ENCODE data around the gene MTERF1.
"Not testable (repeated sequence)": the region's sequence is repeated elsewhere in the genome, so short reads cannot be mapped to it uniquely, and the experiment has no call there.

The MTERF1 gene

GRCh38 chr7:91898240-91898992, 17.9 kb upstream of the MTERF1 start:
- Histone ChIP-seq H3K9me3 (ENCODE audit: insufficient read depth, low read depth, low read length) (no peaks in the 10 kb centered on the region), H3K4me2 (ENCODE audit: low read depth, low read length, poor library complexity, severe bottlenecking) (no peak overlapping the region), H2AFZ (ENCODE audit: low read length) (no peak overlapping the region), H3K4me1 (ENCODE audit: insufficient read depth, low read length, poor library complexity, severe bottlenecking) (no peaks in the 10 kb centered on the region), H3K9ac (ENCODE audit: low read depth, low read length, poor library complexity, severe bottlenecking) (no peak overlapping the region), H3K27me3 (ENCODE audit: insufficient read depth, low read length, poor library complexity, severe bottlenecking) (no peaks in the 10 kb centered on the region), H3F3A (ENCODE audit: low read depth) (no peaks in the 10 kb centered on the region), H3K79me2 (ENCODE audit: insufficient read depth, low read length) (no peaks in the 10 kb centered on the region), H3K9me2 (replicated peaks; ENCODE audit: low read depth, low read length) (no peaks in the 10 kb centered on the region), H4K20me1 (ENCODE audit: insufficient read depth, low read length, poor library complexity, severe bottlenecking) (no peaks in the 10 kb centered on the region), H3K4me3 (ENCODE audit: low read length, poor library complexity, severe bottlenecking) (no peak overlapping the region), H3K36me3 (ENCODE audit: insufficient read depth, low read length) (no peaks in the 10 kb centered on the region)
- TF ChIP-seq EZH2phosphoT487 (IDR thresholded peaks at IDR 0.05; ENCODE audit: borderline replicate concordance) (no peak), CTCF (conservative IDR thresholded peaks at IDR 0.05; ENCODE audit: low read length) (no peak)

DNA sequence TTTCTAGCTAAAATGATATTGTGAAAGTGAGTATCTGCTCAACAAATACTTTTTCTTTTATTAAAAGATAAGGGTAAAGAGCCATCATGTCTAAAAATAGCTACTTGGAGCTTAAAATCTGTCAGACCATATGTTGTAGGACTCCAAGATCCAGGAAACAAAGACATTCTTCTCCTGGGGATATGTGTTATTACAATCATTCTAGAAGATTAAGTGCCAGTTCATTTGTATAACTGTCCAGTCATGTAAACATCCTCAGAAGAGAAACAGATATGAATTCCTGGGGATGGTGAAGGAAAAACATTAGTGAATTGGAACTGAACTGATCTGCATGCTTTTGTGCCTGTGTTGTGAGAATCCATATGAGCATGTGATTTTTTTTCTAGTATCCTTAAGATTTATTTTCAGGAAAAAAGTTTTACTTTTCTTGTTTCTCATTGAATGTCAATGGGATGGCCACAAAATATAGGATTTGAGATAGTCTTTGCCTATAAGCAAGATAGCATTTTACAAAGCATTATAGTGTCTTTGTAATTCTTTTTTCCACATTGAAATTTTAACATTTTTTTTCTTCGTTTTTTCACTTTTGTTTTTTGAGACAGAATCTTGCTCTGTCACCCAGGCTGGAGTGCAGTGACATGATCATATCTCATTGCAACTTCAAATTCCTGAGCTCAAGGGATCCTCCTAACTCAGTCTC, 14.4 kb upstream of the MTERF1 start:
- Histone ChIP-seq H3K27me3 (ENCODE audit: insufficient read depth, low read length, poor library complexity, severe bottlenecking) (no peaks in the 10 kb centered on the region), H3K4me2 (ENCODE audit: low read depth, low read length, poor library complexity, severe bottlenecking) (no peak overlapping the region), H3K4me3 (ENCODE audit: low read length, poor library complexity, severe bottlenecking) (no peak overlapping the region), H2AFZ (ENCODE audit: low read length) (no peak overlapping the region), H3K9ac (ENCODE audit: low read depth, low read length, poor library complexity, severe bottlenecking) (no peak overlapping the region), H3K9me2 (replicated peaks; ENCODE audit: low read depth, low read length) (no peaks in the 10 kb centered on the region), H3K36me3 (ENCODE audit: insufficient read depth, low read length) (no peaks in the 10 kb centered on the region), H3F3A (ENCODE audit: low read depth) (no peaks in the 10 kb centered on the region), H3K4me1 (ENCODE audit: insufficient read depth, low read length, poor library complexity, severe bottlenecking) (no peaks in the 10 kb centered on the region), H4K20me1 (ENCODE audit: insufficient read depth, low read length, poor library complexity, severe bottlenecking) (no peaks in the 10 kb centered on the region), H3K79me2 (ENCODE audit: insufficient read depth, low read length) (no peaks in the 10 kb centered on the region), H3K9me3 (ENCODE audit: insufficient read depth, low read depth, low read length) (no peaks in the 10 kb centered on the region)
- TF ChIP-seq CTCF (conservative IDR thresholded peaks at IDR 0.05; ENCODE audit: low read length) (no peak), EZH2phosphoT487 (IDR thresholded peaks at IDR 0.05; ENCODE audit: borderline replicate concordance) (no peak)

GRCh38 chr7:91893699-91894098, 13.2 kb upstream of the MTERF1 start:
- not testable (repeated sequence) for H3K36me3 ChIP-seq (ENCODE audit: insufficient read depth, low read length); H4K20me1 ChIP-seq (ENCODE audit: insufficient read depth, low read length, poor library complexity, severe bottlenecking); H3K27me3 ChIP-seq (ENCODE audit: insufficient read depth, low read length, poor library complexity, severe bottlenecking); H3K4me1 ChIP-seq (ENCODE audit: insufficient read depth, low read length, poor library complexity, severe bottlenecking); H3K9me3 ChIP-seq (ENCODE audit: insufficient read depth, low read depth, low read length); H3K9ac ChIP-seq (ENCODE audit: low read depth, low read length, poor library complexity, severe bottlenecking); H3K4me3 ChIP-seq (ENCODE audit: low read length, poor library complexity, severe bottlenecking); H3K79me2 ChIP-seq (ENCODE audit: insufficient read depth, low read length); H2AFZ ChIP-seq (ENCODE audit: low read length); H3K4me2 ChIP-seq (ENCODE audit: low read depth, low read length, poor library complexity, severe bottlenecking); H3K9me2 ChIP-seq (replicated peaks; ENCODE audit: low read depth, low read length); H3F3A ChIP-seq (ENCODE audit: low read depth)
